K562 (cell line): Measurements from ENCODE around the gene MMP10. TPM values are rescaled to one million over a fixed set of nuclear protein-coding genes. Genes with fewer than 3 reads are reported as not detected.

Experiments used
- MBD2 ChIP-seq: sonication (generic); IDR thresholded peaks from 2 replicates; pipeline ENCODE4 v1.6.1; 2016; ENCODE audit warnings: low read depth, borderline replicate concordance
- TEAD1 ChIP-seq, 2 experiments: fragments of 450-650 bp in 1 of 2; sonication (generic) in 1 of 2; formaldehyde crosslinking; IDR thresholded peaks; 2 replicates each; pipeline versions ENCODE4 v1.4.0 to v1.8.0; 2020 to 2022; ENCODE audit warnings: mild to moderate bottlenecking in 2 of 2, missing genetic modification reagents in 1 of 2
- polyA plus RNA-seq, 8 experiments: library from polyadenylated mRNA; depleted of rRNA in 4 of 8; stranded (reverse) in 5 of 8; unstranded in 3 of 8; fragments of >200 nt; fragmentation: Nextera tagmentation in 2 of 8; fragmentation: Illumina TruSeq in 1 of 8; extraction: Ambion mirVana in 2 of 8; extraction: Trizol in 1 of 8; gene quantifications; 2 replicates each; pipeline versions ENCODE4 v1.2.1 to v1.2.3, GENCODE V29; 2011 to 2014; ENCODE audit warnings: inconsistent platforms in 1 of 8, missing spikeins in 1 of 8
- total RNA-seq, 7 experiments: library from RNA; depleted of rRNA in 6 of 7; stranded (reverse); fragments of >200 nt in 6 of 7; fragmentation: Illumina TruSeq in 2 of 7; extraction: Trizol in 2 of 7; gene quantifications; 2 replicates each; pipeline versions ENCODE4 v1.2.1 to v1.2.3, GENCODE V29; 2011 to 2021; ENCODE audit warnings: low replicate concordance in 1 of 7
- TF ChIP-seq, protein P1 (sequence below): sonication (generic); formaldehyde crosslinking; IDR thresholded peaks from 2 replicates; pipeline ENCODE4 v1.8.0; 2023; ENCODE audit warnings: mild to moderate bottlenecking, missing genetic modification reagents
- TF ChIP-seq, protein P2 (sequence below): fragments of 450-650 bp; IDR thresholded peaks from 2 replicates; pipeline ENCODE4 v1.6.1; 2014; ENCODE audit warnings: low read depth, mild to moderate bottlenecking, moderate library complexity, borderline replicate concordance

Gene MMP10
- total and polyA plus RNA-seq, 9 of the 15 experiments (the other 6 are each of a cell fraction or from before 2014, with no cell fraction given) = not detected

- TF ChIP-seq, protein P1, sequence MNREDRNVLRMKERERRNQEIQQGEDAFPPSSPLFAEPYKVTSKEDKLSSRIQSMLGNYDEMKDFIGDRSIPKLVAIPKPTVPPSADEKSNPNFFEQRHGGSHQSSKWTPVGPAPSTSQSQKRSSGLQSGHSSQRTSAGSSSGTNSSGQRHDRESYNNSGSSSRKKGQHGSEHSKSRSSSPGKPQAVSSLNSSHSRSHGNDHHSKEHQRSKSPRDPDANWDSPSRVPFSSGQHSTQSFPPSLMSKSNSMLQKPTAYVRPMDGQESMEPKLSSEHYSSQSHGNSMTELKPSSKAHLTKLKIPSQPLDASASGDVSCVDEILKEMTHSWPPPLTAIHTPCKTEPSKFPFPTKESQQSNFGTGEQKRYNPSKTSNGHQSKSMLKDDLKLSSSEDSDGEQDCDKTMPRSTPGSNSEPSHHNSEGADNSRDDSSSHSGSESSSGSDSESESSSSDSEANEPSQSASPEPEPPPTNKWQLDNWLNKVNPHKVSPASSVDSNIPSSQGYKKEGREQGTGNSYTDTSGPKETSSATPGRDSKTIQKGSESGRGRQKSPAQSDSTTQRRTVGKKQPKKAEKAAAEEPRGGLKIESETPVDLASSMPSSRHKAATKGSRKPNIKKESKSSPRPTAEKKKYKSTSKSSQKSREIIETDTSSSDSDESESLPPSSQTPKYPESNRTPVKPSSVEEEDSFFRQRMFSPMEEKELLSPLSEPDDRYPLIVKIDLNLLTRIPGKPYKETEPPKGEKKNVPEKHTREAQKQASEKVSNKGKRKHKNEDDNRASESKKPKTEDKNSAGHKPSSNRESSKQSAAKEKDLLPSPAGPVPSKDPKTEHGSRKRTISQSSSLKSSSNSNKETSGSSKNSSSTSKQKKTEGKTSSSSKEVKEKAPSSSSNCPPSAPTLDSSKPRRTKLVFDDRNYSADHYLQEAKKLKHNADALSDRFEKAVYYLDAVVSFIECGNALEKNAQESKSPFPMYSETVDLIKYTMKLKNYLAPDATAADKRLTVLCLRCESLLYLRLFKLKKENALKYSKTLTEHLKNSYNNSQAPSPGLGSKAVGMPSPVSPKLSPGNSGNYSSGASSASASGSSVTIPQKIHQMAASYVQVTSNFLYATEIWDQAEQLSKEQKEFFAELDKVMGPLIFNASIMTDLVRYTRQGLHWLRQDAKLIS (CRISPR knock-in tag) = no peak
- TF ChIP-seq MBD2 = no peak
- no peak for TF ChIP-seq TEAD1 (CRISPR knock-in tag; IDR thresholded peaks at IDR 0.05)
- TF ChIP-seq, protein P2, sequence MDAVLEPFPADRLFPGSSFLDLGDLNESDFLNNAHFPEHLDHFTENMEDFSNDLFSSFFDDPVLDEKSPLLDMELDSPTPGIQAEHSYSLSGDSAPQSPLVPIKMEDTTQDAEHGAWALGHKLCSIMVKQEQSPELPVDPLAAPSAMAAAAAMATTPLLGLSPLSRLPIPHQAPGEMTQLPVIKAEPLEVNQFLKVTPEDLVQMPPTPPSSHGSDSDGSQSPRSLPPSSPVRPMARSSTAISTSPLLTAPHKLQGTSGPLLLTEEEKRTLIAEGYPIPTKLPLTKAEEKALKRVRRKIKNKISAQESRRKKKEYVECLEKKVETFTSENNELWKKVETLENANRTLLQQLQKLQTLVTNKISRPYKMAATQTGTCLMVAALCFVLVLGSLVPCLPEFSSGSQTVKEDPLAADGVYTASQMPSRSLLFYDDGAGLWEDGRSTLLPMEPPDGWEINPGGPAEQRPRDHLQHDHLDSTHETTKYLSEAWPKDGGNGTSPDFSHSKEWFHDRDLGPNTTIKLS = no peak
Measured at GRCh38 chr11:102734650-102735049, 45.8 kb downstream of the MMP10 start (continued).
